Measurements from ENCODE around the gene GGA3.

DNA sequence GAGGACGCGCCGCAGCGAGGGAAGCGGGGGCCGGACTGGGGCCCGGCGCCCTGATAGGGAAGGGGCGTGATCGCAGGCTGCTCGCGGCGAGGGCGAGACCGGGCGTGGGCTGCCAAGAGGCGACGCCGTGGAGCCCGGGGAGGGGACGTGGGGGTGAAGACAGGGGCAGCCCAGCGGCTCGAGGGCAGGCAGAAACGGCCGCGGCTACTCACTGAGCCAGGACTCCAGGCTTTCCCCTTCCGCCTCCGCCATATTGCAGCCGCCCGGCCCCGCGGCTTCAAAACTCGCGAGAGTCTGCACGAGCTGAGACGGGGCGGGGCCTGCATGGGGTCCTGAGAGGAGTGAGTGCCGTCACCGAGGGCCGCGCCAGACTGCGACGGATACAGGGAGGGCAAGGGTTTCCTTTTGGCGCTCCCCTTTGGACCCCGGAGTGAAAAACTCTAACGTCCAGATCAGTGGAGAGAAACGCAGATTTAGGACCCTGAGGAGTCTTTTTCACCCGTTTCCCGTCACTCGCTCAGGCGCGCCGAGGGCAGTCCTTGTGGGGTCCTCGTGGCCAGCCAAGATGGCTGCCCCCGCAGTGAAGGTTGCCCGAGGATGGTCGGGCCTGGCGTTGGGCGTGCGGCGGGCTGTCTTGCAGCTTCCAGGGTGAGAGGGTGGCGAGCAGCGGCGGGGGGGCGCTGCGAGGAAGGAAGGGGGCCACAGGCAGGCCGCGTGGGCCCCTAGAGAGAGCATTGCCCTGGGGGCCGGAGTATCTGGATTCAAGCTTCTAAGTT lies at the start of gene GGA3, which contains the start of gene MRPS7:
- TF ChIP-seq, protein P1, sequence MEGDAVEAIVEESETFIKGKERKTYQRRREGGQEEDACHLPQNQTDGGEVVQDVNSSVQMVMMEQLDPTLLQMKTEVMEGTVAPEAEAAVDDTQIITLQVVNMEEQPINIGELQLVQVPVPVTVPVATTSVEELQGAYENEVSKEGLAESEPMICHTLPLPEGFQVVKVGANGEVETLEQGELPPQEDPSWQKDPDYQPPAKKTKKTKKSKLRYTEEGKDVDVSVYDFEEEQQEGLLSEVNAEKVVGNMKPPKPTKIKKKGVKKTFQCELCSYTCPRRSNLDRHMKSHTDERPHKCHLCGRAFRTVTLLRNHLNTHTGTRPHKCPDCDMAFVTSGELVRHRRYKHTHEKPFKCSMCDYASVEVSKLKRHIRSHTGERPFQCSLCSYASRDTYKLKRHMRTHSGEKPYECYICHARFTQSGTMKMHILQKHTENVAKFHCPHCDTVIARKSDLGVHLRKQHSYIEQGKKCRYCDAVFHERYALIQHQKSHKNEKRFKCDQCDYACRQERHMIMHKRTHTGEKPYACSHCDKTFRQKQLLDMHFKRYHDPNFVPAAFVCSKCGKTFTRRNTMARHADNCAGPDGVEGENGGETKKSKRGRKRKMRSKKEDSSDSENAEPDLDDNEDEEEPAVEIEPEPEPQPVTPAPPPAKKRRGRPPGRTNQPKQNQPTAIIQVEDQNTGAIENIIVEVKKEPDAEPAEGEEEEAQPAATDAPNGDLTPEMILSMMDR (IDR thresholded peaks at IDR 0.05): no peak
- TF ChIP-seq POLR2AphosphoS5 (IDR thresholded peaks at IDR 0.05; ENCODE audit: low read depth, low read length): peak; percentile 92
- TF ChIP-seq, protein P2, sequence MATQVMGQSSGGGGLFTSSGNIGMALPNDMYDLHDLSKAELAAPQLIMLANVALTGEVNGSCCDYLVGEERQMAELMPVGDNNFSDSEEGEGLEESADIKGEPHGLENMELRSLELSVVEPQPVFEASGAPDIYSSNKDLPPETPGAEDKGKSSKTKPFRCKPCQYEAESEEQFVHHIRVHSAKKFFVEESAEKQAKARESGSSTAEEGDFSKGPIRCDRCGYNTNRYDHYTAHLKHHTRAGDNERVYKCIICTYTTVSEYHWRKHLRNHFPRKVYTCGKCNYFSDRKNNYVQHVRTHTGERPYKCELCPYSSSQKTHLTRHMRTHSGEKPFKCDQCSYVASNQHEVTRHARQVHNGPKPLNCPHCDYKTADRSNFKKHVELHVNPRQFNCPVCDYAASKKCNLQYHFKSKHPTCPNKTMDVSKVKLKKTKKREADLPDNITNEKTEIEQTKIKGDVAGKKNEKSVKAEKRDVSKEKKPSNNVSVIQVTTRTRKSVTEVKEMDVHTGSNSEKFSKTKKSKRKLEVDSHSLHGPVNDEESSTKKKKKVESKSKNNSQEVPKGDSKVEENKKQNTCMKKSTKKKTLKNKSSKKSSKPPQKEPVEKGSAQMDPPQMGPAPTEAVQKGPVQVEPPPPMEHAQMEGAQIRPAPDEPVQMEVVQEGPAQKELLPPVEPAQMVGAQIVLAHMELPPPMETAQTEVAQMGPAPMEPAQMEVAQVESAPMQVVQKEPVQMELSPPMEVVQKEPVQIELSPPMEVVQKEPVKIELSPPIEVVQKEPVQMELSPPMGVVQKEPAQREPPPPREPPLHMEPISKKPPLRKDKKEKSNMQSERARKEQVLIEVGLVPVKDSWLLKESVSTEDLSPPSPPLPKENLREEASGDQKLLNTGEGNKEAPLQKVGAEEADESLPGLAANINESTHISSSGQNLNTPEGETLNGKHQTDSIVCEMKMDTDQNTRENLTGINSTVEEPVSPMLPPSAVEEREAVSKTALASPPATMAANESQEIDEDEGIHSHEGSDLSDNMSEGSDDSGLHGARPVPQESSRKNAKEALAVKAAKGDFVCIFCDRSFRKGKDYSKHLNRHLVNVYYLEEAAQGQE (IDR thresholded peaks at IDR 0.05; ENCODE audit: insufficient read depth in 1 of 2, low read depth in 2 of 2, low read length in 1 of 2): no peak
- TF ChIP-seq TCF7L2 (IDR thresholded peaks at IDR 0.05; ENCODE audit: low read depth, low read length): no peak
- TF ChIP-seq SIN3A (IDR thresholded peaks at IDR 0.05; ENCODE audit: borderline replicate concordance, insufficient read depth, low read depth, low read length): peak; percentile 78; the same call in 1 of the 2 replicates

Data from Panc1 (cell line).